WTC11 (cell line): ENCODE results near the gene LAMTOR2. TPM values are rescaled to one million over a fixed set of nuclear protein-coding genes. Genes with fewer than 3 reads are reported as not detected.

Experiments
- ATAC-seq: fragments of 200-7000 bp; cut with Tn5 transposase; 2 replicates; pipeline ENCODE4 v1.10.0; 2021; ENCODE audit warnings: mild to moderate bottlenecking, moderate library complexity
- CTCF ChIA-PET: fragments of 300-600 bp; sonication (Branson Sonifier 250); formaldehyde crosslinking; loops from one replicate; lab custom pipeline; 2021; ENCODE audit warnings: antibody characterized with exemption; lab: Charles Lee
- POLR2A ChIA-PET: fragments of 350-600 bp; sonication (Branson Sonifier 250); formaldehyde crosslinking; loops from one replicate; lab custom pipeline; 2021; ENCODE audit warnings: antibody characterized with exemption; lab: Charles Lee
- DNase-seq: peaks from one replicate; pipeline ENCODE4 v3.0.0; 2021; ENCODE audit warnings: low spot score
- H3K27ac Mint-ChIP-seq: 2 replicates; pipeline ENCODE4 v1.8.0; 2021; ENCODE audit warnings: mixed read lengths
- H3K27me3 Mint-ChIP-seq: 2 replicates; pipeline ENCODE4 v1.8.0; 2021; ENCODE audit warnings: low read depth, mild to moderate bottlenecking, moderate library complexity, mixed read lengths
- H3K36me3 Mint-ChIP-seq: 2 replicates; pipeline ENCODE4 v1.8.0; 2021; ENCODE audit warnings: mixed read lengths
- H3K4me1 Mint-ChIP-seq: 2 replicates; pipeline ENCODE4 v1.8.0; 2022; ENCODE audit warnings: mixed read lengths
- H3K4me3 Mint-ChIP-seq: 2 replicates; pipeline ENCODE4 v1.8.0; 2021; ENCODE audit warnings: mild to moderate bottlenecking, moderate library complexity, mixed read lengths
- H3K9me3 Mint-ChIP-seq: 2 replicates; pipeline ENCODE4 v1.8.0; 2021; ENCODE audit warnings: mixed read lengths
- ESRRA ChIP-seq: sonication (generic); formaldehyde crosslinking; IDR thresholded peaks from 2 replicates; pipeline ENCODE4 v1.8.1; 2022; ENCODE audit warnings: mild to moderate bottlenecking, missing genetic modification reagents, borderline replicate concordance
- FOXJ3 ChIP-seq: sonication (generic); formaldehyde crosslinking; IDR thresholded peaks from 2 replicates; pipeline ENCODE4 v1.9.0; 2021; ENCODE audit warnings: missing genetic modification reagents, mild to moderate bottlenecking, borderline replicate concordance
- GRHL2 ChIP-seq: fragments of 250-450 bp; sonication (Bioruptor Pico); IDR thresholded peaks from 2 replicates; pipeline ENCODE4 v1.8.0; 2022; ENCODE audit warnings: mild to moderate bottlenecking, moderate library complexity; ENCODE audit not compliant: insufficient replicate concordance, severe bottlenecking
- JAZF1 ChIP-seq: fragments of 250-450 bp; sonication (Bioruptor Pico); IDR thresholded peaks from 2 replicates; pipeline ENCODE4 v1.9.0; 2021; ENCODE audit warnings: moderate library complexity, mild to moderate bottlenecking, inconsistent platforms
- MXD4 ChIP-seq: fragments of 250-450 bp; sonication (Bioruptor Pico); IDR thresholded peaks from 2 replicates; pipeline ENCODE4 v1.8.0; 2021; ENCODE audit warnings: mild to moderate bottlenecking, moderate library complexity, borderline replicate concordance
- NFE2L1 ChIP-seq: sonication (generic); formaldehyde crosslinking; IDR thresholded peaks from 2 replicates; pipeline ENCODE4 v1.8.1; 2023; ENCODE audit warnings: missing genetic modification reagents
- NFYB ChIP-seq: sonication (generic); formaldehyde crosslinking; conservative IDR thresholded peaks from 2 replicates; pipeline ENCODE4 v1.8.0; 2022; ENCODE audit warnings: low read depth, missing genetic modification reagents
- NR1H2 ChIP-seq: sonication (generic); formaldehyde crosslinking; IDR thresholded peaks from 2 replicates; pipeline ENCODE4 v1.9.0; 2021; ENCODE audit warnings: mild to moderate bottlenecking, moderate library complexity, missing genetic modification reagents
- SMAD4 ChIP-seq: sonication (generic); formaldehyde crosslinking; IDR thresholded peaks from 2 replicates; pipeline ENCODE4 v1.8.0; 2022; ENCODE audit warnings: mild to moderate bottlenecking, missing genetic modification reagents
- TEAD1 ChIP-seq: sonication (generic); formaldehyde crosslinking; IDR thresholded peaks from 2 replicates; pipeline ENCODE4 v1.8.0; 2022; ENCODE audit warnings: mild to moderate bottlenecking, missing genetic modification reagents
- total RNA-seq: library from RNA; stranded (reverse); gene quantifications from 3 replicates; pipeline ENCODE4 v1.2.3, GENCODE V29; 2021
- TF ChIP-seq, protein P1 (sequence below): sonication (generic); formaldehyde crosslinking; IDR thresholded peaks from 2 replicates; pipeline ENCODE4 v1.8.1; 2023; ENCODE audit warnings: mild to moderate bottlenecking, missing genetic modification reagents, moderate library complexity
- TF ChIP-seq, protein P2 (sequence below): sonication (generic); formaldehyde crosslinking; IDR thresholded peaks from 2 replicates; pipeline ENCODE4 v1.8.0; 2022; ENCODE audit warnings: mild to moderate bottlenecking, missing genetic modification reagents
- TF ChIP-seq, protein P3 (sequence below): sonication (generic); formaldehyde crosslinking; IDR thresholded peaks from 2 replicates; pipeline ENCODE4 v1.8.1; 2022; ENCODE audit warnings: low read depth, mild to moderate bottlenecking, moderate library complexity, missing genetic modification reagents, borderline replicate concordance
- TF ChIP-seq, protein P4 (sequence below): fragments of 250-450 bp; sonication (Bioruptor Pico); IDR thresholded peaks from 2 replicates; pipeline ENCODE4 v2.1.2; 2022; ENCODE audit warnings: mild to moderate bottlenecking, moderate library complexity
- TF ChIP-seq, protein P5 (sequence below): sonication (generic); formaldehyde crosslinking; IDR thresholded peaks from 2 replicates; pipeline ENCODE4 v1.8.1; 2023; ENCODE audit warnings: mild to moderate bottlenecking, missing genetic modification reagents
- TF ChIP-seq, protein P6 (sequence below): fragments of 250-450 bp; sonication (Bioruptor Pico); IDR thresholded peaks from 2 replicates; pipeline ENCODE4 v1.9.0; 2021; ENCODE audit warnings: moderate library complexity, mild to moderate bottlenecking, inconsistent platforms, borderline replicate concordance
- TF ChIP-seq, protein P7 (sequence below): sonication (generic); formaldehyde crosslinking; IDR thresholded peaks from 2 replicates; pipeline ENCODE4 v1.8.0; 2022; ENCODE audit warnings: missing genetic modification reagents
- TF ChIP-seq, protein P8 (sequence below): sonication (generic); formaldehyde crosslinking; IDR thresholded peaks from 2 replicates; pipeline ENCODE4 v1.8.0; 2022; ENCODE audit warnings: mild to moderate bottlenecking, missing genetic modification reagents
- TF ChIP-seq, protein P9 (sequence below): fragments of 250-450 bp; sonication (Bioruptor Pico); conservative IDR thresholded peaks from 2 replicates; pipeline ENCODE4 v1.9.0; 2021; ENCODE audit warnings: mild to moderate bottlenecking

The LAMTOR2 gene
- total RNA-seq, 1 experiment from 2014 or later = 62.4 TPM

DNA sequence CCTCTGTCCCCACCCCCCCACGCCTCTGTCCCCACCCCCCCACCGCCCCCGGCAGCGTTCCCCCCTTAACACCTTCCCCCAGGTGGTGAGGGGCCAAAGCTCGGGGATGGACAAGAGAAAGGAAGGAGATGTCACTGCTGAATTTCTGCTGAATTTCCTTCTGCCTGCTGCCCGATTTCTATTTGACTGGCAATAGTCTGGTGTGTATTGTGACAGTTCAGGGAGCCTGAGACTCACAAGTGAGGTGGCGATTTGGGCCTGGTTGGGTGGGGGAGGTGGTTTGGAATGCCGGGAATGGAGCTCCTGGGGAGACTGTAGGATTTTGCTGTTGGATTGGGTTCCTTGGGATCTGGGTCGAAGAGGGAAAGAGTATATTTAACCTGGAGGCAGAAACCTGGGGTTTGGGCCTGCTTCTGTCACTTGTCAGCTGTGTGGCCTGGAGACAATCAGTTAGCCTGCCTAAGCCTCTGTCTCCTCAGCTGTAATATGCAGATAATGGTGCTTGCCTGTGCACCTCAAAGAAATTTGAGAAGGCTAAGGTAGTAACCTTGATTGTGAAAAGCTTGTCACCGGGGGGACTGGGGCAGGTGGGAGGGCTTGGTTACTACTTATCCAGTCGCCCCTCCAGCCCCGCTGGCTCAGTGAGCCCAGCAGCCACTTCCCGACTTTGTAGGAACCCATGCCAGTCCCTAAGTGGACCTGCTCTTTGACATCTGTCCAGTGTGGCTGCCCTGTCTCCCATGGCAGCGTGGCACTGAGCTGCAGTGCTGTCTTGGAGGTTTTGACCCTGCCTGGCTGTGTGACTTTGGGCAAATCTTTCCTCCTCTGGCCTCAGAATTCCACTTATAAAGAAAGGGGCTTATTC, 52.3 kb downstream of the LAMTOR2 start (continued):
- TF ChIP-seq, protein P1, sequence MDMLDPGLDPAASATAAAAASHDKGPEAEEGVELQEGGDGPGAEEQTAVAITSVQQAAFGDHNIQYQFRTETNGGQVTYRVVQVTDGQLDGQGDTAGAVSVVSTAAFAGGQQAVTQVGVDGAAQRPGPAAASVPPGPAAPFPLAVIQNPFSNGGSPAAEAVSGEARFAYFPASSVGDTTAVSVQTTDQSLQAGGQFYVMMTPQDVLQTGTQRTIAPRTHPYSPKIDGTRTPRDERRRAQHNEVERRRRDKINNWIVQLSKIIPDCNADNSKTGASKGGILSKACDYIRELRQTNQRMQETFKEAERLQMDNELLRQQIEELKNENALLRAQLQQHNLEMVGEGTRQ (CRISPR knock-in tag) = no peak
- TF ChIP-seq, protein P2, sequence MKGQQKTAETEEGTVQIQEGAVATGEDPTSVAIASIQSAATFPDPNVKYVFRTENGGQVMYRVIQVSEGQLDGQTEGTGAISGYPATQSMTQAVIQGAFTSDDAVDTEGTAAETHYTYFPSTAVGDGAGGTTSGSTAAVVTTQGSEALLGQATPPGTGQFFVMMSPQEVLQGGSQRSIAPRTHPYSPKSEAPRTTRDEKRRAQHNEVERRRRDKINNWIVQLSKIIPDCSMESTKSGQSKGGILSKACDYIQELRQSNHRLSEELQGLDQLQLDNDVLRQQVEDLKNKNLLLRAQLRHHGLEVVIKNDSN (CRISPR knock-in tag) = no peak
- TF ChIP-seq NFYB (CRISPR knock-in tag) (no peak), ESRRA (CRISPR knock-in tag) (no peak), TEAD1 (CRISPR knock-in tag) (peak; percentile 83; the same call in 1 of the 2 replicates), JAZF1 (CRISPR knock-in tag) (no peak)

DNA sequence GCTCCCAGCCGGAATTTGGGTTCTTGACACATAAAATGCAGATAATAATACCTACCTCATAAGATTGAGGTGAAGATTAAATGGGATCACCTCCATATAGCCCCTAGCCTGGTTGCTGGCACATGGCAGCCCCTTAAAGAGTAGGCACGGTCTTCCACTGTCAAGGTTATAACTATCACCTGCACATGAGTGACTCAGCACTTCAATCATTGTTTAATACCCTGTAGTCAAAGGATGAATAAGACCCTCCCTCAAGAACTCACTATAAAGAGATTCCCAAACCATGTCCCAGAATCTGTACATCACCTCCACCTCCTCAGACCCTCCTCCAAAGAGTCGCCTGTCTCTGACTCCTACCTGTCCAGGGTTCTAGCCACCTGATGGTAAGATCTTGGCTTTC, 53.5 kb downstream of the LAMTOR2 start:
- DNase-seq (no peak), ATAC-seq (no peak)
- ChIA-PET POLR2A (no interaction called here), CTCF (interaction anchor here (1.2 to 29.6 kb wide), 5 partner anchors 11 to 129 kb away, joined by 3 to 1176 read pairs (median 7); partner anchors contain the start of genes ARHGEF2 and LMNA)
- H3K4me3 Mint-ChIP-seq = no peak overlapping the region; the same call in 1 of the 2 replicates
- peaks cover 10% of the 10 kb centered on the region; the same call in 1 of the 2 replicates for H3K27me3 Mint-ChIP-seq
- TF ChIP-seq, protein P3, sequence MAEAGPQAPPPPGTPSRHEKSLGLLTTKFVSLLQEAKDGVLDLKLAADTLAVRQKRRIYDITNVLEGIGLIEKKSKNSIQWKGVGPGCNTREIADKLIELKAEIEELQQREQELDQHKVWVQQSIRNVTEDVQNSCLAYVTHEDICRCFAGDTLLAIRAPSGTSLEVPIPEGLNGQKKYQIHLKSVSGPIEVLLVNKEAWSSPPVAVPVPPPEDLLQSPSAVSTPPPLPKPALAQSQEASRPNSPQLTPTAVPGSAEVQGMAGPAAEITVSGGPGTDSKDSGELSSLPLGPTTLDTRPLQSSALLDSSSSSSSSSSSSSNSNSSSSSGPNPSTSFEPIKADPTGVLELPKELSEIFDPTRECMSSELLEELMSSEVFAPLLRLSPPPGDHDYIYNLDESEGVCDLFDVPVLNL (CRISPR knock-in tag) = no peak
- no peak for TF ChIP-seq SMAD4
- no peak for TF ChIP-seq NR1H2
- no peak for TF ChIP-seq GRHL2
- TF ChIP-seq, protein P4, sequence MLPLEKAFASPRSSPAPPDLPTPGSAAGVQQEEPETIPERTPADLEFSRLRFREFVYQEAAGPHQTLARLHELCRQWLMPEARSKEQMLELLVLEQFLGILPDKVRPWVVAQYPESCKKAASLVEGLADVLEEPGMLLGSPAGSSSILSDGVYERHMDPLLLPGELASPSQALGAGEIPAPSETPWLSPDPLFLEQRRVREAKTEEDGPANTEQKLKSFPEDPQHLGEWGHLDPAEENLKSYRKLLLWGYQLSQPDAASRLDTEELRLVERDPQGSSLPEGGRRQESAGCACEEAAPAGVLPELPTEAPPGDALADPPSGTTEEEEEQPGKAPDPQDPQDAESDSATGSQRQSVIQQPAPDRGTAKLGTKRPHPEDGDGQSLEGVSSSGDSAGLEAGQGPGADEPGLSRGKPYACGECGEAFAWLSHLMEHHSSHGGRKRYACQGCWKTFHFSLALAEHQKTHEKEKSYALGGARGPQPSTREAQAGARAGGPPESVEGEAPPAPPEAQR (CRISPR knock-in tag) = no peak
- TF ChIP-seq, protein P5, sequence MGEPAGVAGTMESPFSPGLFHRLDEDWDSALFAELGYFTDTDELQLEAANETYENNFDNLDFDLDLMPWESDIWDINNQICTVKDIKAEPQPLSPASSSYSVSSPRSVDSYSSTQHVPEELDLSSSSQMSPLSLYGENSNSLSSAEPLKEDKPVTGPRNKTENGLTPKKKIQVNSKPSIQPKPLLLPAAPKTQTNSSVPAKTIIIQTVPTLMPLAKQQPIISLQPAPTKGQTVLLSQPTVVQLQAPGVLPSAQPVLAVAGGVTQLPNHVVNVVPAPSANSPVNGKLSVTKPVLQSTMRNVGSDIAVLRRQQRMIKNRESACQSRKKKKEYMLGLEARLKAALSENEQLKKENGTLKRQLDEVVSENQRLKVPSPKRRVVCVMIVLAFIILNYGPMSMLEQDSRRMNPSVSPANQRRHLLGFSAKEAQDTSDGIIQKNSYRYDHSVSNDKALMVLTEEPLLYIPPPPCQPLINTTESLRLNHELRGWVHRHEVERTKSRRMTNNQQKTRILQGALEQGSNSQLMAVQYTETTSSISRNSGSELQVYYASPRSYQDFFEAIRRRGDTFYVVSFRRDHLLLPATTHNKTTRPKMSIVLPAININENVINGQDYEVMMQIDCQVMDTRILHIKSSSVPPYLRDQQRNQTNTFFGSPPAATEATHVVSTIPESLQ (CRISPR knock-in tag) = no peak
- no peak for TF ChIP-seq FOXJ3 (CRISPR knock-in tag)
- TF ChIP-seq, protein P6, sequence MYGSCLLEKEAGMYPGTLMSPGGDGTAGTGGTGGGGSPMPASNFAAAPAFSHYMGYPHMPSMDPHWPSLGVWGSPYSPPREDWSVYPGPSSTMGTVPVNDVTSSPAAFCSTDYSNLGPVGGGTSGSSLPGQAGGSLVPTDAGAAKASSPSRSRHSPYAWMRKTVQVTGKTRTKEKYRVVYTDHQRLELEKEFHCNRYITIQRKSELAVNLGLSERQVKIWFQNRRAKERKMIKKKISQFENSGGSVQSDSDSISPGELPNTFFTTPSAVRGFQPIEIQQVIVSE (CRISPR knock-in tag) = no peak
- TF ChIP-seq NFE2L1 (CRISPR knock-in tag) = no peak
- no peak for TF ChIP-seq MXD4 (CRISPR knock-in tag)
- TF ChIP-seq, protein P7, sequence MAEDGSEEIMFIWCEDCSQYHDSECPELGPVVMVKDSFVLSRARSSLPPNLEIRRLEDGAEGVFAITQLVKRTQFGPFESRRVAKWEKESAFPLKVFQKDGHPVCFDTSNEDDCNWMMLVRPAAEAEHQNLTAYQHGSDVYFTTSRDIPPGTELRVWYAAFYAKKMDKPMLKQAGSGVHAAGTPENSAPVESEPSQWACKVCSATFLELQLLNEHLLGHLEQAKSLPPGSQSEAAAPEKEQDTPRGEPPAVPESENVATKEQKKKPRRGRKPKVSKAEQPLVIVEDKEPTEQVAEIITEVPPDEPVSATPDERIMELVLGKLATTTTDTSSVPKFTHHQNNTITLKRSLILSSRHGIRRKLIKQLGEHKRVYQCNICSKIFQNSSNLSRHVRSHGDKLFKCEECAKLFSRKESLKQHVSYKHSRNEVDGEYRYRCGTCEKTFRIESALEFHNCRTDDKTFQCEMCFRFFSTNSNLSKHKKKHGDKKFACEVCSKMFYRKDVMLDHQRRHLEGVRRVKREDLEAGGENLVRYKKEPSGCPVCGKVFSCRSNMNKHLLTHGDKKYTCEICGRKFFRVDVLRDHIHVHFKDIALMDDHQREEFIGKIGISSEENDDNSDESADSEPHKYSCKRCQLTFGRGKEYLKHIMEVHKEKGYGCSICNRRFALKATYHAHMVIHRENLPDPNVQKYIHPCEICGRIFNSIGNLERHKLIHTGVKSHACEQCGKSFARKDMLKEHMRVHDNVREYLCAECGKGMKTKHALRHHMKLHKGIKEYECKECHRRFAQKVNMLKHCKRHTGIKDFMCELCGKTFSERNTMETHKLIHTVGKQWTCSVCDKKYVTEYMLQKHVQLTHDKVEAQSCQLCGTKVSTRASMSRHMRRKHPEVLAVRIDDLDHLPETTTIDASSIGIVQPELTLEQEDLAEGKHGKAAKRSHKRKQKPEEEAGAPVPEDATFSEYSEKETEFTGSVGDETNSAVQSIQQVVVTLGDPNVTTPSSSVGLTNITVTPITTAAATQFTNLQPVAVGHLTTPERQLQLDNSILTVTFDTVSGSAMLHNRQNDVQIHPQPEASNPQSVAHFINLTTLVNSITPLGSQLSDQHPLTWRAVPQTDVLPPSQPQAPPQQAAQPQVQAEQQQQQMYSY (CRISPR knock-in tag) = no peak
- TF ChIP-seq, protein P8, sequence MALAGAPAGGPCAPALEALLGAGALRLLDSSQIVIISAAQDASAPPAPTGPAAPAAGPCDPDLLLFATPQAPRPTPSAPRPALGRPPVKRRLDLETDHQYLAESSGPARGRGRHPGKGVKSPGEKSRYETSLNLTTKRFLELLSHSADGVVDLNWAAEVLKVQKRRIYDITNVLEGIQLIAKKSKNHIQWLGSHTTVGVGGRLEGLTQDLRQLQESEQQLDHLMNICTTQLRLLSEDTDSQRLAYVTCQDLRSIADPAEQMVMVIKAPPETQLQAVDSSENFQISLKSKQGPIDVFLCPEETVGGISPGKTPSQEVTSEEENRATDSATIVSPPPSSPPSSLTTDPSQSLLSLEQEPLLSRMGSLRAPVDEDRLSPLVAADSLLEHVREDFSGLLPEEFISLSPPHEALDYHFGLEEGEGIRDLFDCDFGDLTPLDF (CRISPR knock-in tag) = no peak
- TF ChIP-seq, protein P9, sequence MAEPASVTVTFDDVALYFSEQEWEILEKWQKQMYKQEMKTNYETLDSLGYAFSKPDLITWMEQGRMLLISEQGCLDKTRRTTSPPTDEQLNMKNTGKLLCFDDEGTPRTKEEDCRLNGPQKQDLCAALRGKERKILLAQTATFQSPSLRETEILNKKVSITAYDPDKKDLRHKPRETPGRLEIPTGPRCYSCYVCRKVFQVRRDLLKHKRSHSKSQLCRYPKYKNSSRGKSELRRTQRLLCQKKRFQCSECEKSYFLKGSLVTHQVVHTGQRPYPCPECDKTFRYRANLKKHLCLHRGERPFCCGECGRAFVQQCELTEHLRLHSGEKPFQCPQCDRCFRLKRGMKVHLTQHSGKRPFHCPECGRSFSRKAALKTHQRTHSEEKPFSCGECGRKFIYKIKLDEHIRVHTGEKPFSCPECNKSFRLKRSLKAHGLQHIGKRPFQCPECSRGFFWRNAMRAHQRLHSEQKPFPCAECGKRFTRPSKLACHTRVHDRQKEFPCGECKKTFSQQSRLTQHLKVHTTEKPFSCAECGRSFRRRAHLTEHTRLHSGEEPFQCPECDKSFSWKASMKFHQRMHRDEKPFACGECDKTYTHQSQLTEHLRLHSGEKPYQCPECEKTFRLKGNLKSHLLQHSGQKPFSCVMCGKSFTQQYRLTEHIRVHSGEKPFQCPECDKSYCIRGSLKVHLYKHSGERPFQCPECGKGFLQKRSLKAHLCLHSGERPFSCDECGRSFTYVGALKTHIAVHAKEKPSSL (CRISPR knock-in tag) = no peak
- no peak for TF ChIP-seq JAZF1 (CRISPR knock-in tag)
- H3K9me3 Mint-ChIP-seq = no peaks in the 10 kb centered on the region
- H3K36me3 Mint-ChIP-seq = no peaks in the 10 kb centered on the region
- H3K27ac Mint-ChIP-seq = 0 out of 2 replicates have a peak overlapping the region, but pooled peaks have one; percentile 48
- H3K4me1 Mint-ChIP-seq = peaks cover 47% of the 10 kb centered on the region
